Urothelium cell line (cell line): ENCODE results near the gene DDX54.

ENCODE experiments used
- DNase-seq: peaks from one replicate; pipeline ENCODE4 v3.0.0; 2011; ENCODE audit warnings: low spot score, mixed read lengths
- FAIRE-seq: peaks from 2 replicates; lab custom pipeline; 2011; peaks lifted over from hg19 to GRCh38; lab: Jason Lieb, UNC

The DDX54 gene

DNA sequence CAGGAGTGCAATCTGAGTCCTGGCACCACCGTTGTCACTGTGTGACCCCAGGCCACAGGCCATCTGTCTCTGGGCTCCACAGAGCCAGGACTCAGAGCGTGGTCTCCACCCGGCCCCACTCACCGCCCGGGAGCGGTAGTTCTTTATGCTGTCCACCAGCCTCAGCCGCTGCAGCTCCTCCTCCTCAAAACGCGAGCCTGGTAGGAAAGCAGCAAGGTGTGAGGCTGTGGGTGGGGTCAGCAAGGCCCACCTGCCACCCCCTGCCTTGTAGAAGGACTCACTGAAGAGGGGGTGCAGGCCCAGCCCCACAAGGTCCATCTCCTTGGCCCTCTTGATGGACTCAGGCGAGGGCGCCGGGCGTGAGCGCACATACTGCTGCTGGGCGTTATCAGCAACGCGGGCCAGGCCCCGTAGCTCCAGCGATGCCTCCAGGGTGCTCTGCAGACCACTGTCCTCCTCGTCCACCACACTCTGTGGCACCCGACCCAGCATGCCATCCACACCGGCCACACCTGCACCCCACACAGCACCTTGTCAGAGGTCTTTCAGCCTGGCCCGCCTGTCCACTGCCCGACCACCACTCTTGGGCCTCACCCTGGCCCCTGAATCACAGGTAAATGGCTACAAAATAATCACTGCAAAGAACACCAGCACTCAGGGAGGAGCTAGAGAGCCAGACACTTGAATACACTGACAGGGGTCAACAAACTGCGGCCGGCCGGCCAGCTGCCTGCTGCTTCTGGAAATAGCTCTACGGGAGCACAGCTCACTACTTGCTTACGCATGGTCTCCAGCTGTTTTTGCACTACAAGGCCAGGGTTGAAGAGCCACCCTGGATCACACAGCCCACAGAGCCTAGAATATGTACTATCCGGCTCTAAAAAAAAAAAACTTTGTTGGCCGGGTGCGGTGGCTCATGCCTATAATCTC lies 19.5 kb downstream of the DDX54 start:
- FAIRE-seq (no peak), DNase-seq (no peak)

DNA sequence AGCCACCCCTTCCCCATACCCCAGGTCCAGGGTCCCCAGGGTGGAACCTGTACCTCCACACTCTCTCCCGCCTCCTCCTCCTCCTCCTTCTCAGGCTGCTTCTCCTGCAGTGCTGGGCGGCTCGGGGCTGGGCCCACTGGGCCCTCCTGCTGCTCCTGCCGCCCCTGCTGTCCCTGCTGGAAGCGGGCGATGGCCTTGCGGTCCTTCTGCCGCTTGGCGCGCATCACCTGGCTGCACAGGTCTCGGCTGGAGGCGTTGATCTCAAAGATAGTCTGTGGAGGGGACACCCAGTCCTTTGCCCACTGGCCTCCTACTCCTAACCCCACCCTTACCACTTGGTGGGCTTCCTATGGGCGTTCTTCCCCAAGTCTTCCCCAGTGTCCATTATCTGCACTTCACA lies 21.3 kb downstream of the DDX54 start:
- FAIRE-seq (no peak), DNase-seq (no peak)

DNA sequence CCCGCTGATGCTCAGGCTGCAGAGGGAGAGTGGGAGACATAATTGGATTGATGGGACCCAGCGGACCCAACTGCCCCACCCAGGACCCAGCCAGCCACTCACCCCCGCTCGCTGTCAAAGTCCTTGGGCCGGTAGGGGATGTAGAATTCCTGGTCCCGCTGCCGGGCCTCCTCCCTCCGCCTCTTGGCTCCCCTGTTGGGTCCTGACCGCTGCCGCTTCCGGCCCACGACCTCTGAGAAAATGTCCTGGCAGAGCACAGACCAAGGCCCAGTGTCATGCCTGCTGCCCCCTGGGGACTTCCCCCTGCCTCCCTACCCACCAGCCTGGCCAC lies 22.3 kb downstream of the DDX54 start:
- FAIRE-seq (no peak), DNase-seq (no peak)

DNA sequence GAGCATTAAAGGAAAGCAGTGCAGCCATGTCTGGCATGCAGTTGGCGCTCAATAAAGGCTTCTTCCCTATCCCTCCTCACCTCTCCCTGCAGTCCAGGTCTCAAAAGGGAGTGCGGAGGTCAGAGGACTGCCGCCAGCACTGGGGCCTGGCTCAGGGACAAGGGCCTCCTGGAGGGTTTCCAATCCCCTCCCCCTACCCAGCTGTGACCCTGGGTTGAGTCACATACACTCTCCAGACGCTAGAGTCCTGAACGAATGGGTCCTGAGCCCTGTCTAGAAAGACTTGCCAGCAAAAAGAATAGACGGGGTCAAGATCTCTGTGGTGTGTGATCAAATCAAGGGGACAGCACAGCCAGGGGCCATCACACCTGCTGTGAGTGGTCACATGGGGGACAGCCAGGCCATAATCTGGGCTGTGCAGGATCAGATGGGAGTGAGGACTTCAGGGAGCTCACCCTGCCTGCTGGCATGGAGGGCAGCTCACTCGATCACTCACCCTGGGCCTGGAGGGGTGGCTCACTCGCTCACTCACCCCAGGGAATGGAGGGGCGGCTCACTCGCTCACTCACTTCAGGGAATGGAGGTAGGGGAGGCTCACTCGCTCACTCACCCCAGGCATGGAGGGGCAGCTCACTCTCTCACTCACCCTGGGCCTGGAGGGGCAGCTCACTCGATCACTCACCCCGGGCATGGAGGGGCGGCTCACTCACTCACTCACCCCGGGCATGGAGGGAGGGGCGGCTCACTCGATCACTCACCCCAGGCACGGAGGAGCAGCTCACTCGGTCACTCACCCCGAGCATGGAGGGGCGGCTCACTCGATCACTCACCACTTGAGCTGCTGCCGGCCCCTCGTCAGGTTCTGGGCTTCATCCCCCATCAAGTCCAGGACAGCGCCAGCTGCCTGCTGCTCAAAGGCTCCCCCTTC lies 22.9 kb downstream of the DDX54 start:
- no peak for FAIRE-seq

DNA sequence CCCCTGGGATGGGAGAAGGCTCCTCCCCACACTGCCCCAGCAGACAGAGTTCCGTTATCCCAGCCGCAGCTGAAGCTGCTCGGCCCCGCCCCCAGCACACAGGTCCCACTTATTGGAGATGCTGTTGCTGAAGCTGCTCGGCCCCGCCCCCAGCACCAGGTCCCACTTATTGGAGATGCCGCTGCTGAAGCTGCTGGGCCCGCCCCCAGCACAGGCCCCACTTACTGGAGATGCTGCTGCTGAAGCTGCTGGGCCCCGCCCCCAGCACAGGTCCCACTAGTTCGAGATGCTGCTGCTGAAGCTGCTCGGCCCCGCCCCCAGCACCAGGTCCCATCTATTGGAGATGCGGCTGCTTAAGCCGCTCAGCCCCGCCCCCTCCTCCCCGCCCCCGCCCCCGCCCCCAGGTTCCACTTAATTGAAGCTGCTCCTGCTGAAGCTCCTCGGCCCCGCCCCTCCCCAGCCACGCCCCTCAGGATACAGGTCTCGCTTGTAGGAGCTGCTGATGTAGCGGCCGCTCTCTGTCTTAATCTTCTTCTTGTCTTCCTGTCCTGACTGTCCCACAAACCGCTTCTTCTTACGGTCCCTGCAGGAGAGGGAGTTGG lies 23.8 kb downstream of the DDX54 start:
- DNase-seq = peak; percentile 36

More for the DNA sequence above, 22.9 kb downstream of the DDX54 start:
- no peak for DNase-seq

DNA sequence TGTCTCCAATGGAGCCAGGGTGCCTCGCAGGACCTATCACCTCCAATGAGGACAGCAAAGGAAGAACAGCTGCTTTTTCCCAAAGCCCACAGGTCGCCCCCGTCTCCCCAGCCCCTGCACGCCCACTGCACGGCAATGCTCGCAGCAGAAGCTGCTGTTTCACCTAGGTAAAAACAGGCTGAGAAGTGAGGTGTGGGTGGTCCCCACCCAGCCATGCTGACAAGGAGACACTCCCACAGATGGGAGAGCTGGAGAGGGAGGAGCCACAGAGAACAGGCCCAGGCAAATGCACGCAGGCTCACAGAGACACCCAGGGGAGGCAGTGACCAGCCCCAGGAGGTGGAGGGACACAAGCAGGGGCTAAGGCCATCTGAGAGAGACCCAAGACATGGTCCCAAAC lies 25.3 kb downstream of the DDX54 start:
- no peak for FAIRE-seq

More for the DNA sequence above, 23.8 kb downstream of the DDX54 start:
- no peak for FAIRE-seq

DNA sequence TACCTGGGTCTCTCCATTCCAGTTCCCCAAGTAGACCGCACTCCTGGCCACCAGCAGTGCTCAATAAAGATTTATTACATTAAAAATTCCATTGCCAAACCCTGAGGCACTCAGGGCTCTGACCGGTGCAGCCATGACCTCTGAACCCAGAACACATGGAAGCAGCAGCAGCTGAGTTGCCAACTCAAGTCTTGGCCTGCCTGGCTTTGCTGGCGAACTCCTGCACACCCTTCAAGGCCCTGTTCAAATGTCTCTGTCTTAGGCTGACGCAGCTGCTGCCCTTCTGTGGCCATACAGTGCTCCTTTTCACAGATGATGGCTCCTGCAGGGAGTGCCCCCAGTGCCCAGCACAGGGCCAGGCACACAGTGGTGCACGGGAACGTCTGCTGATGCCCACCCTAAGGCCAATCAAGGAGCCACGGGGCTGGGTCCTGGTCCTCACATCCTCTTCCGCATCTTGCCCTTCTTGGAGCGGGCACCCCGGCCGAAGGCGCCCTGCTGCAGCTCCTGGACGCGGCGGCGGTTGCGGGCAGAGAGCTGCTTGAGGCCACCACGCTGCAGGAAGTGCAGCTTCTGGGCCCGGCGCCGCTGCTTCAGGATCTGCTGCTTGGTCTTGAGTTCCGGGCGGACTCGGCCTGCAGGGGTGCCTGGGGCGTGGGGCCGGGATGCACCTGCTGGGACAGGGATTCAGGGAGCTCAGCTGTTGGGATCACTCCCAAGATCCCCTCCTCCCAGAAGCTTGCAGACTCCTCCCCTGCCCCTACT lies 26.7 kb downstream of the DDX54 start:
- DNase-seq (no peak), FAIRE-seq (no peak)

More for the DNA sequence above, 25.3 kb downstream of the DDX54 start:
- DNase-seq = no peak

DNA sequence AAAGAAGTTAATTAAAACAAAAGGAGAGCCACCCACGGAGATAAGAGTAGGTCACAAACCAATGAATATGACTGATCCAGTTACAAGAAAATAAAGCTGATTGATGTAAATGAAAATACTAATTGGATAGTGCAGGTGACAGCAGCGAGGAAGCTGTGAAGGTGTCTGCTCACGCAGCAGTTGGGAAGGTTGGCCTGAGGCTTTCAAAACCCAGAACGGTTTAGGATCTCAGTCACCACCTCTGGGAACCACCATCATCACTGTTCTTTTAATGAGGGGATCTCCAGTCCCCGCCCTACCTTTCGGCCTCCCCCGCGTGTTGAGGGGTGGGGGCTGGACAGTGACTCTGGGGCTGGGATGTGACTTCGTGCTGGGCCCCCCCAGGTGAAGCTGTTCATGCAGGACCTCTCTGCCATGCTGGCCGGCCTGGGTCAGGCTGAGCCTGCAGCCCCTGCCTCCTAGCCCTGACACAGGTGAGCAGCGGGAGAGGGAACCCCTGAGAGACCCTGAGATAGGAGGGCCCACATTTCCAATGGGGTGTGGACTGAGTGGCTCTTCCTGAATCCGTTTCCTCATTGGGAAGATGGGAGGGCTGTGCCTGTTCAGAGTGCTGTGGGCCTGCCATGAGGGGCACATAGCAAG lies 27.9 kb downstream of the DDX54 start:
- FAIRE-seq (no peak), DNase-seq (no peak)

DNA sequence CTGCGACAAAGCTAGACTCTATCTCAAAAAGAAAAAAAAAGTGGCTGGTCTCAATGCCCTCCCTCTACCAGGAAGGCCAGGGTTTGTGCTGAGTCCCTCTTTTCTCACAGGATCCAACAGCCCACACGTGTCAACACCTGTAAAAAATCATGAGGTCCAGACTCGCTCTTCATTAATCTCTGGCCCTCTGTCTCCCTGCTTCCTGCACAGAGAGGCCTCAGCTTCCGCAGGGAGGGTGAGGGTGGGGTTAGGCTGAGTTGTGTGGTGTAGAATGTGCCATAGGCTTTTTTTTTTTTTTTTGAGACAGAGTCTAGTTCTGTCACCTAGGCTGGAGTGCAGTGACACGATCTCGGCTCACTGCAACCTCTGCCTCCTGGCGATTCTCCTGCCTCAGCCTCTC lies 29.6 kb downstream of the DDX54 start:
- no peak for DNase-seq
- no peak for FAIRE-seq

DNA sequence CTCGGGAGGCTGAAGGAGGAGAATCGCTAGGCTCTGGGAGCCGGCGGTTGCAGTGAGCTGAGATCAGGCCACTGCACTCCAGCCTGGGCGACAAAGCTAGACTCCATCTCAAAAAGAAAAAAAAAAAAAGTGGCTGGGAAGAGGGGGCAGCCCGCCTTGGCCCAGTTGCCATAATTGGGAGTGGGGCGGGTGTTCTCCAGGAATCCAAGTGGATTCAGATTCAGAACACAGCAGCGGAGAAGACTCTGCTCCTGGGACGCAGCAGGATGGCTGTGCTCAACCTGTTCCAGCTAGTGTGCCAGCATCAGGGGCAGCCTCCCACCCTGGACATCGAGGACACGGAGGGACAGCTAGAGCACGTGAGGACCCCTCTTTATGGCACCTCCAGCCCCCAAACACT lies 30.2 kb downstream of the DDX54 start:
- DNase-seq (no peak), FAIRE-seq (no peak)

DNA sequence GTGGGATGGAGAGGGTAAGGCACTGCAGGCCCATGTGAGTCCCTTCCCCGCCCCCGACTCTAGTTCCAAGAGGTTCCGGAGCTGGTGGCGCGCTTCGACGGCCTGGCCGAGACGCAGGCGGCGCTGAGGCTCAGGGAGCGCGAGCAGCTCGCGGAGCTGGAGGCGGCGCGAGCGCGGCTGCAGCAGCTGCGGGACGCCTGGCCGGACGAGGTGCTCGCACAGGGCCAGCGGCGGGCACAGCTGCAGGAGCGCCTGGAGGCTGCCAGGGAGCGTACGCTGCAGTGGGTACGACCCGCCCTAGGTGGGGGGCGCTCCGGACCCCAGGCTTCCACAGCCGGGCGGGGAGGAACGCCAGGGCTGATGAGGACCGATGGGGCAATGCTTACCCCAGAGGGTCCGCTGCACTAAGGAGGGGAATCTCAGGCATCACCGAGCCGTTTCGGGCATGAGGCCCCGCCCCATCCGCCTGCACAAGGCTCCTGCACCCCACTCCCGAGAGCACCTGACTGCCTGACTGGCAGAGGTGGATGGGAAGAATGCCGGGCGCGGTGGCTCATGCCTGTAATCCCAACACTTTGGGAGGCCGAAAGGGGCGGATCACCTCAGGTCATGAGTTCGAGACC lies 30.8 kb downstream of the DDX54 start:
- FAIRE-seq (no peak), DNase-seq (no peak)

DNA sequence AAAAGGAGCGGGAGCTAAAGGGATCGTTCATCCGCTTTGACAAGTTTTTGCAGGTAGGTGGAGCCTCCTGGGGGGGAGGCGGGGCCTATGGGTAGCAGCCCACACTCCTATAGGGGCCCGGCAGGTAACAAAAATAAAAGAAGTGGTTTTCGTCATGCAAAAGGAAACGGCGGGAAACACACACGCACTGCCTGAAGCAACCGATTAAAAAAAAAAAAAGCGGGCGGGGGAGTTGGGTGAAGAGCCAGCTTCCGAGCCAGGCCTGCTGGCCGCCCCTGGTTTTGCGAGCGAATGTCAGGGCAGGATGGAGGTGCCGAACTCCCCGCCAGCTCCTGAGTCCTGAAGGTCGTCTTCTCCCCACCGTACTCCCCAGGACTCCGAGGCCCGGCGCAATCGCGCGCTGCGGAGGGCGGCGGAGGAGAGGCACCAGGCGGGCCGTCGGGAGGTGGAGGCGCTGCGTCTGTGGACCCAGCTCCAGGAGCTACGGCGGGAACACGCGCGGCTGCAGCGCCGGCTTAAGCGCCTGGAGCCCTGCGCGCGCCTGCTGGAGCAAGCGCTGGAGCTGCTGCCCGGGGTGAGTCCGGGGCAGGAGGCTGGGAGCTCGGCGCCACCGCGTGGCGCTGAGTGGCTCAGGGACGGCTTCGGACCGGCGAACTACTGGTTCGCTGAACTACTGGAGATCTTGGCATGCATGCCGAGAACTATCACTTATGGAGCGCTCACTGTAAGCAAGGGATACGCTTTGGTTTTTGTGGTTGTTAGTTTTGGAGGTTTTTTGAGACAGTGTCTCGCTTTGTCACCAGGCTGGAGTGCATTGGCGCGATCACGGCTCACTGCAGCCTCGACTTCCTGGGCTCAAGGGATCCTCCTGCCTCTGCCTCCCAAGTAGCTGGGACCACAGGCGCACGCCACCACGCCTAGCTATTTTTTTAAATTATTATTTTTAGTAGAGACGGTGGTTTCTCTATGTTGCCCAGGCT lies 32.2 kb downstream of the DDX54 start:
- FAIRE-seq (no peak), DNase-seq (peak; percentile 64)

DNA sequence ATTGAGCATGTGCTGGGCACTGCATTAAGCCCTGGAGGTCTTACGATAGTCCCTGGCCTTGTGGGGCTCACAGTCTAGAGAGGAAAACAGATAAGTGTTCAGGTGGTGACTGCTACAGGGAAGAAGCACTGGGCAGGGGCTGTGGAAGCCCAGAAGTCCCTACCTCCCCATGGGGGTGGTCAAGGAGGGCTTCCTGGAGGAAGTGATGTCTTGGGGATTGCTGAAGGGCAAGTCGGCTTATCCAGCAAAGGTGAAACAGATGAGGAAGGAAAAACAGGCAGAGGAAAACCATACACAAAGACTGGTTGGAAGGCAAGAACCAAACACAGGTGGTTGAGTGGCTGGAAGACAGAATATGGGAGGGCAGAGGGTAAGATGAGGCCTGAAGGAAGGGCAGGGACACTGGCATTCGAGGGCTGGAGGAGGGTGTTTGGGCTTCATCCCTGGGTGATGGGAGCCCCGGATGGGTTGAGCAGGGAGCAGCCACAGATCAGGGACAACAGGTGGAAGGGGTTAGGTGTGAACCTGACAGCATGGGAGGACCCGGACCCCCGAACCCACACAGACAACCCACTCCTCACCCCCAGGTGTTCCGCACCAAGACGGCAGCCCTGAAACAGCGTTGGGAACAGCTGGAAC lies 33.0 kb downstream of the DDX54 start:
- DNase-seq = no peak
- no peak for FAIRE-seq

DNA sequence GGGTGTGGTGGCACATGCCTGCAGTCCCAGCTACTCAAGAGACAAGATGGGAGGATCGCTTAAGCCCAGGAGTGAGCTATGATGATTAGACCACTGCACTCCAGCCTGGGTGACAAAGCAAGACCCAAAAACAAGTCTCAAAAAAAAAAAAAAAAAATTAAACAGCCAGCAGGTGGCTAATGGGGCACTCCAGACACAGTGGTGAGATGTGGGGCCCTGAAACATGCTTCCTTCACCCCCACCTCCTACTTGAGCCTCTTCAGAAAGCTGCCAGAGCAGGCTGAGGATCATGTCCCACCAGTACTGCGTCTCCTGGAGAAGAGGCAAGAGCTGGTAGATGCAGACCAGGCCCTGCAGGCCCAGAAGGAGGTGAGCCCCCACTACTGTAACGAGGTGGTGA lies 33.6 kb downstream of the DDX54 start:
- no peak for DNase-seq
- no peak for FAIRE-seq

DNA sequence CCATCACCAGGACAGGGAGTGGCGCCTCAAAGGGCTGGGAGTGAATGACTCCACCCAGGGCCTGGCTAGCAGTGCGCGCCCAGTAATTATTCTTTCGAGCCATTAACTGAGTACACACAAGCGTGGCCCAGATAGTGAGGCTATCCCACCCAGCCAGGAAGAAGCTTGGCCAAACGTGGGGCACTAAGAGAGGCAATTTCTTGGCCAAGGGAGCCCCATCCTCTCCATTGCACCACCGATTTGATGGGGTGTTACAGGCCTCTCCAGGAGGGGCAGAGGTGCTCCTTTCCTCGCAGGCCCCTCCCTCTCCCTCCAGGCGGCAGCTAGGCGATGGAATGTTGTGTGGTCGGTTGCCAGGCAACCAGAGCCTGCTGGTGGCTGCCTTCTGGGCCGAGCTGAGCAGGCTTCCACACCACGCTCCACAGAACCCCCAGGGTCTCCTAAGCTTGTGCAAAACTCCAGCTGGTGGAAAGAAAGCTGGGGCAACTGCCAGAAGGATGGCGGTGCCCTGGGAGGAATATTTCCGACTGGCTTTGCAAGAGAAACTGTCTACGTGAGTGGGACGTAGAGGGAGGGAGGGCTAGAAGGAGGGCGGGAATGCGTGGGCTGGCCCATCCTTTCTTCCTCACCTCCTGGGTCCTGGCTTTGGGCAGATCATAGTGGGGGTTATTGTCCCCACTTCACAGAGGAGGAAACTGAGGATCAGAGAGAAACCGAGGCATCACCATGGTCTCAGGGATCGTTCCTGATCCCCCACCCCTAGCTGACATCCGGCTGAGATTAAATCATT lies 35.7 kb downstream of the DDX54 start, which contains the start of gene CFAP73:
CFAP73 (plus strand) TSS at position 364 of the 790 bp plus-strand sequence; CDS start at position 498, 134 bp downstream.
- DNase-seq (peak; percentile 96), FAIRE-seq (peak; percentile 30)

DNA sequence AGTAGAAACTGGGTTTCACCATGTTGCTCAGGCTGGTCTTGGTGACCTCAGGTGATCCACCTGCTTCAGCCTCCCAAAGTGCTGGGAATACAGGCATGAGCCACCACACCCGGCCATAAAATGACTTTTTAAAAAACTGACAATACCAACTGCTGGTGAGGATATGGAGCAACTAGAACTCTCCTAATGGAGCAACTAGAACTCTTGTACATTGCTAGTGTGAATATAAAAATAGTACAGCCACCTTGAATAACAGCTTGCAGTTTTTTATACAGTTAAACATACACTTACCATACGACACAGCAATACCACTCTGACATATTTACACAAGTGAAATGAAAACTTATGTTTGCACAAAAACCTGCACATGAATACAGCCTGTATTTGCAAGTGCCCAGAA lies 38.3 kb downstream of the DDX54 start:
- no peak for FAIRE-seq
- no peak for DNase-seq
